ENCODE measurements around the gene TLL2.

Gene TLL2

GRCh38 chr10:96408201-96408600, 105.5 kb downstream of the TLL2 start:
- Histone ChIP-seq H3K9me3 (ENCODE audit: insufficient read depth, low read length, severe bottlenecking) (no peaks in the 10 kb centered on the region), H4K20me1 (ENCODE audit: insufficient read depth, low read length) (peaks cover 5% of the 10 kb centered on the region; the same call in 1 of the 2 replicates), H3K4me2 (ENCODE audit: insufficient read depth, low read length) (no peak overlapping the region), H3K36me3 (ENCODE audit: insufficient read depth, low read length) (no peaks in the 10 kb centered on the region), H2AFZ (ENCODE audit: low read depth, low read length) (no peak overlapping the region), H3K27ac (ENCODE audit: low read length) (no peak overlapping the region), H3K79me2 (ENCODE audit: insufficient read depth, low read length) (no peaks in the 10 kb centered on the region), H3K27me3 (ENCODE audit: insufficient read depth, low read length, poor library complexity) (peaks cover 14% of the 10 kb centered on the region), H3K4me3 (ENCODE audit: low read depth in 1 of 2, low read length in 2 of 2) (no peak overlapping the region), H3K9ac (ENCODE audit: low read depth, low read length) (no peak overlapping the region), H3K4me1 (ENCODE audit: insufficient read depth, low read length) (no peaks in the 10 kb centered on the region)
- DNase-seq: no peak
- TF ChIP-seq CTCF (IDR thresholded peaks at IDR 0.05; ENCODE audit: borderline replicate concordance, extremely low read depth, low read length, poor library complexity, severe bottlenecking) (no peak), EZH2 (IDR thresholded peaks at IDR 0.05; ENCODE audit: borderline replicate concordance, low read depth, low read length, severe bottlenecking) (no peak)
- no peak for ATAC-seq (ENCODE audit: insufficient read depth, low read depth)

- peaks cover 16% of the 10 kb centered on the region for H3K27me3 ChIP-seq (ENCODE audit: insufficient read depth, low read length, poor library complexity)
- H4K20me1 ChIP-seq (ENCODE audit: insufficient read depth, low read length): peaks cover 5% of the 10 kb centered on the region; the same call in 1 of the 2 replicates
- ATAC-seq (ENCODE audit: insufficient read depth, low read depth) (no peak), DNase-seq (no peak)
- no peaks in the 10 kb centered on the region for H3K9me3 ChIP-seq (ENCODE audit: insufficient read depth, low read length, severe bottlenecking)
- H3K4me1 ChIP-seq (ENCODE audit: insufficient read depth, low read length): no peaks in the 10 kb centered on the region
- no peak overlapping the region for H3K4me3 ChIP-seq (ENCODE audit: low read depth in 1 of 2, low read length in 2 of 2)
- H3K9ac ChIP-seq (ENCODE audit: low read depth, low read length): no peak overlapping the region
- no peaks in the 10 kb centered on the region for H3K36me3 ChIP-seq (ENCODE audit: insufficient read depth, low read length)
- H2AFZ ChIP-seq (ENCODE audit: low read depth, low read length): no peak overlapping the region
- TF ChIP-seq CTCF (IDR thresholded peaks at IDR 0.05; ENCODE audit: borderline replicate concordance, extremely low read depth, low read length, poor library complexity, severe bottlenecking) (no peak), EZH2 (IDR thresholded peaks at IDR 0.05; ENCODE audit: borderline replicate concordance, low read depth, low read length, severe bottlenecking) (no peak)
- H3K4me2 ChIP-seq (ENCODE audit: insufficient read depth, low read length): no peak overlapping the region
- H3K27ac ChIP-seq (ENCODE audit: low read length): no peak overlapping the region
- H3K79me2 ChIP-seq (ENCODE audit: insufficient read depth, low read length): no peaks in the 10 kb centered on the region
Measured at GRCh38 chr10:96407560-96408069, 106.1 kb downstream of the TLL2 start.

GRCh38 chr10:96406091-96406490, 107.6 kb downstream of the TLL2 start:
- no peak for DNase-seq
- Histone ChIP-seq H3K9me3 (ENCODE audit: insufficient read depth, low read length, severe bottlenecking) (no peaks in the 10 kb centered on the region), H3K4me2 (ENCODE audit: insufficient read depth, low read length) (no peak overlapping the region), H3K4me3 (ENCODE audit: low read depth in 1 of 2, low read length in 2 of 2) (no peak overlapping the region), H3K27ac (ENCODE audit: low read length) (no peak overlapping the region), H3K9ac (ENCODE audit: low read depth, low read length) (no peak overlapping the region), H3K4me1 (ENCODE audit: insufficient read depth, low read length) (no peaks in the 10 kb centered on the region), H3K79me2 (ENCODE audit: insufficient read depth, low read length) (no peaks in the 10 kb centered on the region), H3K27me3 (ENCODE audit: insufficient read depth, low read length, poor library complexity) (peaks cover 19% of the 10 kb centered on the region), H4K20me1 (ENCODE audit: insufficient read depth, low read length) (peaks cover 5% of the 10 kb centered on the region; the same call in 1 of the 2 replicates), H2AFZ (ENCODE audit: low read depth, low read length) (no peak overlapping the region), H3K36me3 (ENCODE audit: insufficient read depth, low read length) (no peaks in the 10 kb centered on the region)
- TF ChIP-seq EZH2 (IDR thresholded peaks at IDR 0.05; ENCODE audit: borderline replicate concordance, low read depth, low read length, severe bottlenecking) (no peak), CTCF (IDR thresholded peaks at IDR 0.05; ENCODE audit: borderline replicate concordance, extremely low read depth, low read length, poor library complexity, severe bottlenecking) (no peak)
- ATAC-seq (ENCODE audit: insufficient read depth, low read depth): no peak
